ENCODE measurements around the gene TRIM26. TPM values are rescaled to one million over a fixed set of nuclear protein-coding genes. Genes with fewer than 3 reads are reported as not detected.
A peak's percentile ranks its signal among the peaks of the same experiment; 100 is the strongest.
"Not testable (repeated sequence)": the region's sequence is repeated elsewhere in the genome, so short reads cannot be mapped to it uniquely, and the experiment has no call there.

The TRIM26 gene
- total and polyA plus RNA-seq, 2 experiments from 2014 or later, result 18.0 to 24.4 TPM

- H3K9me3 ChIP-seq (ENCODE audit: low read depth), result no peaks in the 10 kb centered on the region
- no peak overlapping the region for H3K4me3 ChIP-seq
- no peak for TF ChIP-seq CTCF (IDR thresholded peaks at IDR 0.05; ENCODE audit: low read depth, low read length)
- no peaks in the 10 kb centered on the region for H3K4me1 ChIP-seq (ENCODE audit: low read depth)
- H3K27ac ChIP-seq, result no peak overlapping the region
- no peak for DNase-seq (ENCODE audit: low read depth in 1 of 2, low spot score in 1 of 2)
- no peaks in the 10 kb centered on the region for H3K27me3 ChIP-seq
- H3K36me3 ChIP-seq, result no peaks in the 10 kb centered on the region
Observed at GRCh38 chr6:30227242-30227722, 14.1 kb upstream of the TRIM26 start.

GRCh38 chr6:30223339-30223738 is 10.1 kb upstream of the TRIM26 start:
- no peaks in the 10 kb centered on the region for H3K9me3 ChIP-seq (ENCODE audit: low read depth)
- H3K36me3 ChIP-seq, result no peaks in the 10 kb centered on the region
- no peak overlapping the region for H3K27ac ChIP-seq
- no peak for TF ChIP-seq CTCF (IDR thresholded peaks at IDR 0.05; ENCODE audit: low read depth, low read length)
- no peaks in the 10 kb centered on the region for H3K4me1 ChIP-seq (ENCODE audit: low read depth)
- no peaks in the 10 kb centered on the region for H3K27me3 ChIP-seq
- H3K4me3 ChIP-seq, result no peak overlapping the region
- no peak for DNase-seq (ENCODE audit: low read depth in 1 of 2, low spot score in 1 of 2)

GRCh38 chr6:30221956-30222355 is 8.8 kb upstream of the TRIM26 start:
- H3K9me3 ChIP-seq (ENCODE audit: low read depth); H3K27me3 ChIP-seq; H3K27ac ChIP-seq; DNase-seq (ENCODE audit: low read depth in 1 of 2, low spot score in 1 of 2); H3K4me1 ChIP-seq (ENCODE audit: low read depth); H3K36me3 ChIP-seq; H3K4me3 ChIP-seq: not testable (repeated sequence)

- not testable (repeated sequence) for H3K4me1 ChIP-seq (ENCODE audit: low read depth); DNase-seq (ENCODE audit: low read depth in 1 of 2, low spot score in 1 of 2); H3K4me3 ChIP-seq; H3K27ac ChIP-seq; H3K36me3 ChIP-seq; H3K9me3 ChIP-seq (ENCODE audit: low read depth); H3K27me3 ChIP-seq
Observed at GRCh38 chr6:30221395-30221794, 8.2 kb upstream of the TRIM26 start.

- TF ChIP-seq CTCF (IDR thresholded peaks at IDR 0.05; ENCODE audit: low read depth, low read length), result peak; percentile 94
- DNase-seq (ENCODE audit: low read depth in 1 of 2, low spot score in 1 of 2), result peak; percentile 52 to 61
- H3K27ac ChIP-seq, result no peak overlapping the region
- H3K36me3 ChIP-seq, result no peaks in the 10 kb centered on the region
- no peaks in the 10 kb centered on the region for H3K27me3 ChIP-seq
- H3K4me1 ChIP-seq (ENCODE audit: low read depth), result no peaks in the 10 kb centered on the region
- H3K9me3 ChIP-seq (ENCODE audit: low read depth), result no peaks in the 10 kb centered on the region
- no peak overlapping the region for H3K4me3 ChIP-seq
Observed at GRCh38 chr6:30219244-30219643, 6.0 kb upstream of the TRIM26 start.

GRCh38 chr6:30216096-30216495 is 2.9 kb upstream of the TRIM26 start:
- TF ChIP-seq CTCF (IDR thresholded peaks at IDR 0.05; ENCODE audit: low read depth, low read length), result no peak

GRCh38 chr6:30214657-30214982 is 1.4 kb upstream of the TRIM26 start:
- Histone ChIP-seq H3K36me3 (no peaks in the 10 kb centered on the region), H3K27ac (peak overlapping the region; percentile 61), H3K4me3 (peak overlapping the region; percentile 67), H3K9me3 (ENCODE audit: low read depth) (no peaks in the 10 kb centered on the region), H3K27me3 (no peaks in the 10 kb centered on the region), H3K4me1 (ENCODE audit: low read depth) (no peaks in the 10 kb centered on the region)
- no peak for TF ChIP-seq CTCF (IDR thresholded peaks at IDR 0.05; ENCODE audit: low read depth, low read length)
- DNase-seq (ENCODE audit: low read depth in 1 of 2, low spot score in 1 of 2), result no peak

More at GRCh38 chr6:30216096-30216495, 2.9 kb upstream of the TRIM26 start:
- H3K9me3 ChIP-seq (ENCODE audit: low read depth), result no peaks in the 10 kb centered on the region
- DNase-seq (ENCODE audit: low read depth in 1 of 2, low spot score in 1 of 2), result no peak
- no peaks in the 10 kb centered on the region for H3K4me1 ChIP-seq (ENCODE audit: low read depth)
- H3K4me3 ChIP-seq, result no peak overlapping the region
- no peaks in the 10 kb centered on the region for H3K27me3 ChIP-seq
- no peak overlapping the region for H3K27ac ChIP-seq
- H3K36me3 ChIP-seq, result no peaks in the 10 kb centered on the region

All from cardiac muscle cell (in vitro differentiated cells and primary cell).